Keratinocyte (primary cell): Measurements from ENCODE around the gene UBE2F. TPM values are rescaled to one million over a fixed set of nuclear protein-coding genes. Genes with fewer than 3 reads are reported as not detected.

Source experiments
- DNase-seq: peaks from one replicate; pipeline ENCODE4 v3.0.0-alpha.2; 2011; ENCODE audit warnings: low read depth, missing footprints, low spot score
- FAIRE-seq: peaks from 2 replicates; lab custom pipeline; 2011; peaks lifted over from hg19 to GRCh38; lab: Jason Lieb, UNC
- H2AFZ ChIP-seq: 2 replicates; pipeline ENCODE4 v1.6.0; 2012; ENCODE audit warnings: low read length, control low read depth, inconsistent platforms; ENCODE audit not compliant: control insufficient read depth
- H3K27ac ChIP-seq: 2 replicates; pipeline ENCODE4 v1.5.1; 2011; ENCODE audit warnings: low read length; ENCODE audit not compliant: control insufficient read depth, insufficient read depth
- H3K27me3 ChIP-seq: 3 replicates; pipeline ENCODE4 v1.6.0; 2011; ENCODE audit warnings: low read length; ENCODE audit not compliant: control insufficient read depth, insufficient read depth; ENCODE audit errors: extremely low read depth
- H3K36me3 ChIP-seq, 2 experiments: 2 replicates in 1 of 2; 3 replicates in 1 of 2; pipeline ENCODE4 v1.5.1; 2011; ENCODE audit warnings: low read length in 2 of 2, mild to moderate bottlenecking in 1 of 2; ENCODE audit not compliant: control insufficient read depth in 2 of 2, insufficient read depth in 2 of 2; ENCODE audit errors: extremely low read depth in 1 of 2
- H3K4me1 ChIP-seq: 3 replicates; pipeline ENCODE4 v1.5.1; 2011; ENCODE audit warnings: low read length; ENCODE audit not compliant: control insufficient read depth, insufficient read depth; ENCODE audit errors: extremely low read depth
- H3K4me2 ChIP-seq: 3 replicates; pipeline ENCODE4 v1.6.0; 2011; ENCODE audit warnings: low read depth, low read length; ENCODE audit not compliant: control insufficient read depth, insufficient read depth; ENCODE audit errors: extremely low read depth
- H3K4me3 ChIP-seq, 3 experiments: fragments of 200-600 bp in 1 of 3; sonication (generic) in 1 of 3; 2 replicates in 2 of 3; 3 replicates in 1 of 3; pipeline ENCODE4 v1.5.1; 2011 to 2016; ENCODE audit warnings: low read length in 3 of 3, mild to moderate bottlenecking in 3 of 3, control low read depth in 2 of 3, inconsistent platforms in 1 of 3, low read depth in 1 of 3, mixed read lengths in 1 of 3, mixed run types in 1 of 3, moderate library complexity in 1 of 3; ENCODE audit not compliant: control insufficient read depth in 2 of 3, insufficient read depth in 2 of 3; ENCODE audit errors: extremely low read depth in 1 of 3
- H3K79me2 ChIP-seq: 2 replicates; pipeline ENCODE4 v1.6.0; 2012; ENCODE audit warnings: low read length; ENCODE audit not compliant: control insufficient read depth, insufficient read depth
- H3K9ac ChIP-seq: 3 replicates; pipeline ENCODE4 v1.6.0; 2011; ENCODE audit warnings: low read length; ENCODE audit not compliant: control insufficient read depth, insufficient read depth; ENCODE audit errors: extremely low read depth
- H3K9me1 ChIP-seq: 3 replicates; pipeline ENCODE4 v1.6.0; 2011; ENCODE audit warnings: low read length; ENCODE audit not compliant: control insufficient read depth, insufficient read depth; ENCODE audit errors: extremely low read depth
- H3K9me3 ChIP-seq: 2 replicates; pipeline ENCODE4 v1.5.1; 2012; ENCODE audit warnings: low read depth, low read length; ENCODE audit not compliant: control insufficient read depth
- H4K20me1 ChIP-seq: 3 replicates; pipeline ENCODE4 v1.6.0; 2011; ENCODE audit warnings: low read length; ENCODE audit not compliant: control insufficient read depth, insufficient read depth; ENCODE audit errors: extremely low read depth
- CTCF ChIP-seq, 3 experiments: IDR thresholded peaks in 1 of 3; conservative IDR thresholded peaks in 1 of 3; optimal IDR thresholded peaks in 1 of 3; 2 replicates in 2 of 3; 3 replicates in 1 of 3; pipeline versions ENCODE3 to v1.5.1; 2011; ENCODE audit warnings: low read length in 3 of 3, mild to moderate bottlenecking in 3 of 3, moderate library complexity in 2 of 3, control low read depth in 1 of 3, inconsistent platforms in 1 of 3; ENCODE audit not compliant: insufficient read depth in 2 of 3; ENCODE audit errors: extremely low read depth in 1 of 3
- EZH2 ChIP-seq: IDR thresholded peaks from one replicate; pipeline ENCODE4 v1.6.1; 2012; ENCODE audit warnings: inconsistent platforms, mild to moderate bottlenecking, low read length, moderate library complexity
- dilution Hi-C: fragments of 300-500 bp; cut with MboI; formaldehyde crosslinking; loops from one replicate; pipeline ENCODE4 v1.7.0; 2020; ENCODE audit warnings: low sequenced_read_pairs; ENCODE audit not compliant: extremely low pct_ligation_motif_present
- polyA plus RNA-seq, 5 experiments: library from polyadenylated mRNA; depleted of rRNA in 3 of 5; stranded (reverse) in 3 of 5; stranded (forward) in 1 of 5; unstranded in 1 of 5; fragments of >200 nt; gene quantifications; 1 replicate in 1 of 5; 2 replicates in 3 of 5; 3 replicates in 1 of 5; pipeline versions ENCODE4 v1.2.1 to v1.2.3, GENCODE V29; 2011 to 2012; ENCODE audit warnings: missing spikeins in 2 of 5, low read depth in 1 of 5, low replicate concordance in 1 of 5

The UBE2F gene
- polyA plus RNA-seq, 1 donor (not counting 4 experiments of a cell fraction or from before 2014, with no cell fraction given): 95.6 TPM

GRCh38 chr2:237977380-237977779, 10.6 kb downstream of the UBE2F start:
- peaks cover 15% of the 10 kb centered on the region for H4K20me1 ChIP-seq
- no peaks in the 10 kb centered on the region for H3K27me3 ChIP-seq
- H3K4me1 ChIP-seq: peaks cover 11% of the 10 kb centered on the region
- dilution Hi-C loops: no loop called here
- no peak overlapping the region for H3K4me3 ChIP-seq
- H3K79me2 ChIP-seq: peaks cover 76% of the 10 kb centered on the region
- H3K36me3 ChIP-seq: peaks cover 13 to 29% of the 10 kb centered on the region in 2 experiments
- H3K9ac ChIP-seq: no peak overlapping the region
- H3K4me2 ChIP-seq: no peak overlapping the region
- FAIRE-seq: no peak
- DNase-seq: no peak
- peaks cover 8% of the 10 kb centered on the region for H3K9me1 ChIP-seq
- TF ChIP-seq CTCF (optimal IDR thresholded peaks at IDR 0.05 in 1 of 3, IDR thresholded peaks at IDR 0.05 in 1 of 3, conservative IDR thresholded peaks at IDR 0.05 in 1 of 3; ENCODE audit: extremely low read depth in 1 of 3, insufficient read depth in 2 of 3, low read length in 3 of 3) (no peak), EZH2 (no peak)
- no peak overlapping the region for H3K27ac ChIP-seq
- no peaks in the 10 kb centered on the region for H3K9me3 ChIP-seq
- H2AFZ ChIP-seq: no peak overlapping the region

GRCh38 chr2:237978058-237978712, 11.4 kb downstream of the UBE2F start:
- dilution Hi-C loops: no loop called here
- Histone ChIP-seq H3K9ac (no peak overlapping the region), H3K79me2 (peaks cover 77% of the 10 kb centered on the region)

More at GRCh38 chr2:237978058-237978712, 11.4 kb downstream of the UBE2F start:
- Histone ChIP-seq H3K27ac (no peak overlapping the region), H3K9me1 (peaks cover 8% of the 10 kb centered on the region), H3K4me3 (no peak overlapping the region), H3K27me3 (no peaks in the 10 kb centered on the region), H4K20me1 (peaks cover 15% of the 10 kb centered on the region), H2AFZ (no peak overlapping the region), H3K4me2 (no peak overlapping the region), H3K36me3 (peaks cover 15 to 29% of the 10 kb centered on the region in 2 experiments), H3K4me1 (peaks cover 11% of the 10 kb centered on the region), H3K9me3 (no peaks in the 10 kb centered on the region)
- FAIRE-seq (no peak), DNase-seq (no peak)
- TF ChIP-seq CTCF (optimal IDR thresholded peaks at IDR 0.05 in 1 of 3, IDR thresholded peaks at IDR 0.05 in 1 of 3, conservative IDR thresholded peaks at IDR 0.05 in 1 of 3; ENCODE audit: extremely low read depth in 1 of 3, insufficient read depth in 2 of 3, low read length in 3 of 3) (no peak), EZH2 (no peak)
